ENCODE measurements around the gene AP3B2. TPM values are rescaled to one million over a fixed set of nuclear protein-coding genes. Genes with fewer than 3 reads are reported as not detected.
A peak's percentile ranks its signal among the peaks of the same experiment; 100 is the strongest.

Gene AP3B2, protein sequence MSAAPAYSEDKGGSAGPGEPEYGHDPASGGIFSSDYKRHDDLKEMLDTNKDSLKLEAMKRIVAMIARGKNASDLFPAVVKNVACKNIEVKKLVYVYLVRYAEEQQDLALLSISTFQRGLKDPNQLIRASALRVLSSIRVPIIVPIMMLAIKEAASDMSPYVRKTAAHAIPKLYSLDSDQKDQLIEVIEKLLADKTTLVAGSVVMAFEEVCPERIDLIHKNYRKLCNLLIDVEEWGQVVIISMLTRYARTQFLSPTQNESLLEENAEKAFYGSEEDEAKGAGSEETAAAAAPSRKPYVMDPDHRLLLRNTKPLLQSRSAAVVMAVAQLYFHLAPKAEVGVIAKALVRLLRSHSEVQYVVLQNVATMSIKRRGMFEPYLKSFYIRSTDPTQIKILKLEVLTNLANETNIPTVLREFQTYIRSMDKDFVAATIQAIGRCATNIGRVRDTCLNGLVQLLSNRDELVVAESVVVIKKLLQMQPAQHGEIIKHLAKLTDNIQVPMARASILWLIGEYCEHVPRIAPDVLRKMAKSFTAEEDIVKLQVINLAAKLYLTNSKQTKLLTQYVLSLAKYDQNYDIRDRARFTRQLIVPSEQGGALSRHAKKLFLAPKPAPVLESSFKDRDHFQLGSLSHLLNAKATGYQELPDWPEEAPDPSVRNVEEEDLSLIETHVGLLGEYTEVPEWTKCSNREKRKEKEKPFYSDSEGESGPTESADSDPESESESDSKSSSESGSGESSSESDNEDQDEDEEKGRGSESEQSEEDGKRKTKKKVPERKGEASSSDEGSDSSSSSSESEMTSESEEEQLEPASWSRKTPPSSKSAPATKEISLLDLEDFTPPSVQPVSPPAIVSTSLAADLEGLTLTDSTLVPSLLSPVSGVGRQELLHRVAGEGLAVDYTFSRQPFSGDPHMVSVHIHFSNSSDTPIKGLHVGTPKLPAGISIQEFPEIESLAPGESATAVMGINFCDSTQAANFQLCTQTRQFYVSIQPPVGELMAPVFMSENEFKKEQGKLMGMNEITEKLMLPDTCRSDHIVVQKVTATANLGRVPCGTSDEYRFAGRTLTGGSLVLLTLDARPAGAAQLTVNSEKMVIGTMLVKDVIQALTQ
- under 1 TPM; 0.15 to 0.46 (median 0.18) TPM for total RNA-seq

DNA sequence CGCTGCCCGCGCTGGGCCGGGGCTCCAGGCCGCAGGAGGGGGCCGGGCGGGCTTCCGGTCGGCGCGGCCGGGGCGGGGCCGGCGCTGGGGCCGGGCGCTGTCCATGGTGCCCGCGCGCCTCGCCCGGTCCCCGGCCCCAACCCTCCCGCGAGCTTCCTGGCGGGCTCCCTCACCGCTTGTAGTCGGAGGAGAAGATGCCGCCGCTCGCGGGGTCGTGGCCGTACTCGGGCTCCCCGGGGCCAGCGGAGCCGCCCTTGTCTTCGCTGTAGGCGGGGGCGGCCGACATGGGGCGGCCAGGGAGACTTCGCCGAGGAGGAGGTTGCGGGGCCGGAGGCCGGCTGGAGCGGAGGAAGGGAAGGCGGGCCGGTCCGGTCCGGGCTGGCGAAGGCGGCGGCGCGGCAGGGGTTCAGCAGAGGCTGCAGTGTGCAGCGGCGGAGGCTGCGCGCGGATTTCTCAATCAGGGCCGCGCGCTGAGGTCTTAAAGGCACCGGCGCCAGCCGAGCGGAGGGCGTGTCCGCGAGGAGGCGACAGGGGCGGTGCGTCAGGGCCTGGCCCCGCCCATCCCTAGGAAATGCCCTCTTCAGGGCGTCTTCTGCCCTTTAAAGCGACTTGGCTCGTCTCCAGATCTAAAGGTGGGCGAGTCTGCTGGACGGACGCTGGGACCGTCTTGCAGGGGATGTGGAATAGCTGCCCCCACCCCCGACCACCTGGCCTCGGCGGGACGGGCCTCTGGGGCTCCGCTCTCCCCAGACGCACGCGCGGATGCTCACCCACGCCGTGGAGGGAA lies at the start of gene AP3B2:
TSS of gene AP3B2 (minus strand) at position 455 of the 787 bp plus-strand sequence. CDS start at position 286, 169 bp downstream.
- DNase-seq = peak; percentile 58
- no peaks in the 10 kb centered on the region for H3K36me3 Mint-ChIP-seq (ENCODE audit: insufficient read depth)

DNA sequence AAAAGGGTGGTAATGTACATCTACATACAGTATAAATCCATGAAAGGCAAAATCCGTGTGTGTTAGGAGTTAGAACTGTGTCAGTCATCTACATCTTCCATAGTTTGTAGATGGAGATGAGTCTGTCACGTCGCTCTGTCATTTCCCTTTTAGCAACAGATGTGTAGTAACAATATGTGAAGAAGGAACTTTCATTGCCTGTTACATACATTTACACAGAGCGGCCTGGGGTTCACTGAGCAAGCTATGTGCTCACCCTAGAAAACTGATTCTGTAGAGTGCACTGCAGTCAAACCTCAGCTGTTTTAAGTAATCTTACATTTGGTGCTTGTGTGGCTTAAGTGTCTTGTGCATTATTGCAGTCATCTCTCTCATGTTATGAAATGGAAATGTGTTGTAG lies 41.6 kb upstream of the AP3B2 start:
- Mint-ChIP-seq H3K9me3 (no peaks in the 10 kb centered on the region), H3K27me3 (ENCODE audit: low read depth) (no peaks in the 10 kb centered on the region), H3K4me1 (ENCODE audit: low read depth) (peaks cover 46% of the 10 kb centered on the region), H3K4me3 (peak overlapping the region; percentile 98), H3K36me3 (ENCODE audit: insufficient read depth) (peaks cover 35% of the 10 kb centered on the region)
- no peak for ATAC-seq
- DNase-seq = no peak

More for the DNA sequence above, at the start of gene AP3B2:
- H3K4me1 Mint-ChIP-seq (ENCODE audit: low read depth) = no peaks in the 10 kb centered on the region
- peak; percentile 94 to 95 for ATAC-seq
- H3K9me3 Mint-ChIP-seq = no peaks in the 10 kb centered on the region
- peaks cover 25% of the 10 kb centered on the region for H3K27me3 Mint-ChIP-seq (ENCODE audit: low read depth)
- peak within 1 kb of the TSS; percentile 68 for H3K4me3 Mint-ChIP-seq

DNA sequence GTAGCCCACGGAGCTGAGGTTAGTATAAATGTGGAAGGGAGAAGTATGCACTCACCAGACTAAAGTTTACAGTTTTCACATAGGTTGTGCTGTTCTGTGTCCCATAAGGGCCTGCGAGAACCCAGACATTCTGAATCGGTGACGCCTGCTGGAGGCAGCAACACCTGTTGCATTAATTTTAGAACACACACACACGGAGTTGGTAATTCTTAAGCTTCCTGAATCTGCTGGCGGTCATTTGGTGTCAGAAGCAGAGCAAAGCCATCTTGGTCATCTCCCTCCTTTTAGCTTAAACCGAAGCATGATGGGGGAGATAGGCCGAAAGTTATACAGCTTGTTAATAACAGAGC lies 41.1 kb upstream of the AP3B2 start:
- no peaks in the 10 kb centered on the region for H3K9me3 Mint-ChIP-seq
- H3K27me3 Mint-ChIP-seq (ENCODE audit: low read depth) = no peaks in the 10 kb centered on the region
- H3K4me3 Mint-ChIP-seq = peak overlapping the region; percentile 98
- ATAC-seq = peak; percentile 18 to 28
- no peak for DNase-seq
- H3K36me3 Mint-ChIP-seq (ENCODE audit: insufficient read depth) = peaks cover 30% of the 10 kb centered on the region
- peaks cover 41% of the 10 kb centered on the region for H3K4me1 Mint-ChIP-seq (ENCODE audit: low read depth)

DNA sequence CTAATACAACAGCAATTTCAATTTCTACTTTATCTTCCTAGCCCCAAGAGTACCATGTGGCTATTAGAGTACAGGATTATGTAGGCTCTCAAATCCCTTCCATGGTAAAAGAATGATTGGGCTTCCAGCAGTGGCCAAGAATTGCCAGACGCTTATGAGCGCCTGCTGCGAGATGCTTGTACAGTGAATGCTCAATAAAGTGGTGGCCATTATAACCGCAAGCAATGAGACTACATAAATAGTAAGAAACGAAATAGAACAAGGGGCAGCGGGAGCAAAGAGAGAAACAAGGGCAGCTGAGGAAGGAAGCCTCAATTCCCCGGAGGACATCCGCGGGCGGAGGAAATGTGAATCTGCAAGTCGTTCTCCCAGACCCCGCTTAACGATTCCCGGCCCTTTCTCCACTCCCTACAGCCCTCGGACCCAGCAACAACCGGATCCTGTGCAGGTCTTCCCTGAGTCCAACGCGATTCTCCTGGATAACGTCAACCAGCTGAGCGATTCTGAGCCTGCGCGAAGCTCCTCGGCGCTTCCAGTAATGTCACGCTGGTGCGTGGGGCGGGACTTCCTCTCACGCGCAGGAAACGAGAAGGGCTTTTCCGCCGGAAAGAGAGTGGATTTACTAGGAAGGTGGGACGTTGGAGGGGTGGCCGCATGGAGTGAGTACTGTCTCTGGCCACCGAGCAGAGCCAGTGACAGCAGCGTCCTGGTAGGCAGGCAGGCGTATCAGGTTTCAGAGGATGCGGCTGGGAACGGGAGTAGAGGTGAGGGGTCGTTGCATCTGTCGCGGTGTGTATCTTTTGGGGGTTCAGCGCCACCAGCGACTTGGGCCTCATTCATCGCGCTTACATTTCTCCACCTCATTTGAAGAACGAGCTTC lies 40.5 kb upstream of the AP3B2 start:
- peak; percentile 79 for DNase-seq
- H3K36me3 Mint-ChIP-seq (ENCODE audit: insufficient read depth) = peaks cover 27% of the 10 kb centered on the region
- H3K9me3 Mint-ChIP-seq = no peaks in the 10 kb centered on the region
- no peaks in the 10 kb centered on the region for H3K27me3 Mint-ChIP-seq (ENCODE audit: low read depth)
- peak; percentile 98 to 99 for ATAC-seq
- peaks cover 40% of the 10 kb centered on the region for H3K4me1 Mint-ChIP-seq (ENCODE audit: low read depth)
- peak overlapping the region; percentile 98 for H3K4me3 Mint-ChIP-seq

DNA sequence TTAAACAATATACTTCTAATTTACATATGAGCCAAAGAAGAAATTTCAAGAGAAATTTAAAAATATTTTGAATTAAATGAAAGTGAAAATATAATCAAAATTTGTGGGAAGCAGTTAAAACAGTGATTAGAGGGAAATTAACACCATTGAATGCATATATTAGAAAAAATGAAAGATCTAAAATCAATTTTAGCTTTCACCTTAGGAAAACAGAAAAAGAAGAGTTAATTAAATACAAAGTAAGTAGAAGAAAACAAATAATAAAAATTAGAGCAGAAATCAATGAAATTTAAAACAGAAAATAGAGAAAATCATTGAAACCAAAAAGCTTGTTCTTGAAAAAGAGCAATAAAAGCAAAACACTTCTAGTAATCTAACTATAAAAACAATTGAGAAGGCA lies 38.6 kb upstream of the AP3B2 start:
- H3K36me3 Mint-ChIP-seq (ENCODE audit: insufficient read depth) = peaks cover 14% of the 10 kb centered on the region
- ATAC-seq = no peak

DNA sequence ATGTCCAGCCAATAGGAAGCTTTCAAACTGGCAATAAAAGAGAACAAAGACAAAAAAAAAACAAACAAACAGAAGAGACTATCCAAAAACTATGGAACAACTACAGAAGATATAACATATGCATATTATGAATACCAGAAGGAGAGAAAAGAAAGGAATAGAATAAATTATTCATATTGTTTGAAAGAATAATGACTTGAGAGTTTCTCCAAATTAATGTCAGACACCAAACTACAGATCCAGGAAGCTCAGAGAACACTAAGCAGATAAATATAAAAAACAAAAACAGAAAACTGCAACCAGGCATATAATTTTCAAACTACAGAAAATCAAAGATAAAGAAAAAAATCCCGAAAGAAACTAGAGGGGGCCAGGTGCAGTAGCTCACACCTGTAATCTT lies 34.1 kb upstream of the AP3B2 start:
- DNase-seq = no peak
- H3K36me3 Mint-ChIP-seq (ENCODE audit: insufficient read depth) = peaks cover 7% of the 10 kb centered on the region
- H3K4me3 Mint-ChIP-seq = no peak overlapping the region
- H3K9me3 Mint-ChIP-seq = no peaks in the 10 kb centered on the region
- H3K4me1 Mint-ChIP-seq (ENCODE audit: low read depth) = peaks cover 2% of the 10 kb centered on the region
- H3K27me3 Mint-ChIP-seq (ENCODE audit: low read depth) = no peaks in the 10 kb centered on the region
- ATAC-seq = no peak

More for the DNA sequence above, 38.6 kb upstream of the AP3B2 start:
- DNase-seq = no peak
- no peaks in the 10 kb centered on the region for H3K9me3 Mint-ChIP-seq
- H3K4me3 Mint-ChIP-seq = no peak overlapping the region
- peaks cover 32% of the 10 kb centered on the region for H3K4me1 Mint-ChIP-seq (ENCODE audit: low read depth)
- no peaks in the 10 kb centered on the region for H3K27me3 Mint-ChIP-seq (ENCODE audit: low read depth)

DNA sequence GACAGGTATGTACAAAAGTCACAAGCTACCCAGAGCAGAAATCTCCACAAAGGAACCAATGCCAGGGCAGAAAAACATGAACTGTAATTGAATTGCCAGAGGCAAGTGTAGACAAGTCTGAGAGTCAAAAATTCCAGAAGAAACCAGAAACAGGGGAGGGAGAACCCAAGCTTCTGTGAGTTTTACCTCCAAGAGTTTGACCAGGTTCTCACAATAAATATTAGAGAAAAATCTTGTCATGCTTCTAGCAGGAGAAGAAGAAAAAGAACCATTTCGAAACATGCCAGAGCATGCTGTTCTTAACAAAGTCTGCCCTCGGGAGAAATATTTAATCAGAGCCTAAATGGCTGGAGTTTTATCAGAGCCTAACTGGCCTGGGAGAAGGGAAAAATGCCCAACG lies 32.5 kb upstream of the AP3B2 start:
- Mint-ChIP-seq H3K9me3 (no peaks in the 10 kb centered on the region), H3K4me1 (ENCODE audit: low read depth) (no peaks in the 10 kb centered on the region), H3K36me3 (ENCODE audit: insufficient read depth) (peaks cover 13% of the 10 kb centered on the region), H3K4me3 (no peak overlapping the region), H3K27me3 (ENCODE audit: low read depth) (no peaks in the 10 kb centered on the region)
- DNase-seq (no peak), ATAC-seq (no peak)

DNA sequence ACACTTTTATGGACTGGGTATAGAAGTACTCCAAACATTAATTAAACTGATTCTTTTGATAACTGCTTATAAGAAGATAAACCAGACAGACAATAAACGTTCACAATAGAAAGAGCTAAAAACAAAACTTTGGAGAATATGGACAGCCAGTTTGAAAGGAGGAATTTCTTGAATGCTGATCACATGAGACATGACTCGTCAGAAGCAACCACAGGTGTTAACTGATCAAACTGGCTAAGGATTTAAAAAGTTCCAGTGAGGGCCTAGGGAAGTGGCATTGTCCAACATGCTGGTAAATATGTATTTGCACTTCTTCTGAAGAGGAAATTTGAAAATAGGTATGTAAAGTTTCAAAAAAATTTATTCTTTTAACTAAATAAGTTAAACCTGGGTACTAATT lies 29.4 kb upstream of the AP3B2 start:
- Mint-ChIP-seq H3K27me3 (ENCODE audit: low read depth) (no peaks in the 10 kb centered on the region), H3K36me3 (ENCODE audit: insufficient read depth) (peaks cover 21% of the 10 kb centered on the region), H3K9me3 (no peaks in the 10 kb centered on the region), H3K4me3 (no peak overlapping the region), H3K4me1 (ENCODE audit: low read depth) (no peaks in the 10 kb centered on the region)
- DNase-seq (no peak), ATAC-seq (no peak)

DNA sequence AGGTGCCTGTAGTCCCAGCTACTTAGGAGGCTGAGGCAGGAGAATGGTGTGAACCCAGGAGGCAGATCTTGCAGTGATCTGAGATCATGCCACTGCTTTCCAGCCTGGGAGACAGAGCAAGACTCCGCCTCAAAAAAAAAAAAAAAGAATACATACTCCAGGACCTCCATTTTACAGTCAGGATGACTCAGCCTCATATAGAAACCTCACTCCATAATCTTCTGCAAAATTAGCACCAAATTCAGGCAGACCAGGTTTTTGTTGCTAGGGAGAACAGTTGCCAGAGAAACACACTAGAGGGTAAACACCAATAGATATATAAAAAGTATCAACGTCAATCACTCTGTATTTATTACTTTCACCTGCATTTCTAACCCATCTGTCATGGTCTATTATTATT lies 28.3 kb upstream of the AP3B2 start:
- peaks cover 25% of the 10 kb centered on the region for H3K36me3 Mint-ChIP-seq (ENCODE audit: insufficient read depth)
- H3K9me3 Mint-ChIP-seq = no peaks in the 10 kb centered on the region
- H3K4me3 Mint-ChIP-seq = no peak overlapping the region
- H3K27me3 Mint-ChIP-seq (ENCODE audit: low read depth) = no peaks in the 10 kb centered on the region
- DNase-seq = no peak
- no peak for ATAC-seq
- no peaks in the 10 kb centered on the region for H3K4me1 Mint-ChIP-seq (ENCODE audit: low read depth)

DNA sequence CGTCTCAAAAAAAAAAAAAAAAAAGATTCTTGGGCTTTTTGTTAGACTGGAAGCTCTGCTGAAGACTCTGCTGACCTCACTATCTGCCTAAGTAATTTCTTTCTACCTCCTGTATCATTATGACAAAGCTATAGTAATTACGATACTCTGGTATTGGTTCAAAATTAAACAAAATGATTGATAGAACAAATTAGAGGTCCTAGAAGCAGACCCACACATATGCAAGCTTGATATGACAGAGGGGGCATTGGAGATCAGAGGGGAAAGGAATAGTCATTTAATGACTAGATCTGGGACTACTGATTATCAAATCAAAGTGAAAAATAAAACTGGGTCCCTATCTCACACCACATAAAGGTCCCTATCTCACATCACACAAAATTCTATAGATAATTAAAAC lies 21.9 kb upstream of the AP3B2 start:
- ATAC-seq = peak in 1 of 2 donors; percentile 25

DNA sequence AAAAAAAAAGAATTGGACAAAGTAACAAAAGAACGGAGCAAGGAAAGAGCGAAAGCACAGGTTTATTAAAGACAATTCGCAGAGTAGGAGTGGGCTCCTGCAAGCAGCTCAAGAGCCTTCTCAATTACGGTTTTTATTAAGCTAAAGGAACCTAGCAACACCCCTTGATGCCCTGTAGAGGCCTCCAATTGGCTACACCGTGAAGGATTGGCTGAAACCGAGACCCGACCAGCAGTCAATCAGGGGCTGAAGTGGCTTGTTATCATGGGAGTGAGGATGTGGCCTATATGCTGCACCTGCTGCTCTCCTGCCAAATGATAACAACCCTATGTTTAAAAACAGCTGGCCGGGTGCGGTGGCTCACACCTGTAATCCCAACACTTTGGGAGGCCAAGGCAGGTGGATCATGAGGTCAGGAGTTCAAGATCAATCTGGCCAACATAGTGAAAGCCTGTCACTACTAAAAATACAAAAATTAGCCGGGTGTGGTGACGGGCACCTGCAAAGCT lies 20.4 kb upstream of the AP3B2 start:
- Mint-ChIP-seq H3K36me3 (ENCODE audit: insufficient read depth) (peaks cover 30% of the 10 kb centered on the region), H3K9me3 (no peaks in the 10 kb centered on the region), H3K4me1 (ENCODE audit: low read depth) (no peaks in the 10 kb centered on the region), H3K27me3 (ENCODE audit: low read depth) (no peaks in the 10 kb centered on the region), H3K4me3 (no peak overlapping the region)
- no peak for ATAC-seq
- DNase-seq = no peak

More for the DNA sequence above, 21.9 kb upstream of the AP3B2 start:
- no peak for DNase-seq
- H3K27me3 Mint-ChIP-seq (ENCODE audit: low read depth) = no peaks in the 10 kb centered on the region
- H3K4me3 Mint-ChIP-seq = no peak overlapping the region
- H3K9me3 Mint-ChIP-seq = no peaks in the 10 kb centered on the region
- H3K4me1 Mint-ChIP-seq (ENCODE audit: low read depth) = no peaks in the 10 kb centered on the region
- H3K36me3 Mint-ChIP-seq (ENCODE audit: insufficient read depth) = peaks cover 37% of the 10 kb centered on the region

DNA sequence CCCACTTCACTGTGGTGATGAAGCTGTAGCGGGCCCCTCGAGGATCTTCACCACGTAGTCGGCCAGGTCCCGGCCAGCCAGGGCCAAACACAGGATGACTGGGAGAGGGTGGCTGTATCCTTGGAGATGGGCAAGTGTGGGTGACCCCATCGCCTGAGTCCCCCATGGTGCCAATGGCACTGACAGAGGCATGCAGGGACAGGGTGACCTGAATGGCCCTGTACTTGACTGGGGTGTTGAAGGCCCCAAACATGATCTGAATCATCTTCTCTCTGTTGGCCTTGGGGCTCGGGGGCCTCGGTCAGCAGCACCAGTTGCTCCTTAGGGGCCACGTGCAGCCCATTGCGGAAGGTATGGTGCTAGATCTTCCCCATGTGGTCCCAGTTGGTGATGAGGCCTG lies 17.1 kb upstream of the AP3B2 start:
- DNase-seq = no peak
- H3K36me3 Mint-ChIP-seq (ENCODE audit: insufficient read depth) = peaks cover 19% of the 10 kb centered on the region
- peaks cover 4% of the 10 kb centered on the region for H3K27me3 Mint-ChIP-seq (ENCODE audit: low read depth)
- ATAC-seq = no peak
- no peaks in the 10 kb centered on the region for H3K4me1 Mint-ChIP-seq (ENCODE audit: low read depth)
- H3K4me3 Mint-ChIP-seq = no peak overlapping the region
- no peaks in the 10 kb centered on the region for H3K9me3 Mint-ChIP-seq

DNA sequence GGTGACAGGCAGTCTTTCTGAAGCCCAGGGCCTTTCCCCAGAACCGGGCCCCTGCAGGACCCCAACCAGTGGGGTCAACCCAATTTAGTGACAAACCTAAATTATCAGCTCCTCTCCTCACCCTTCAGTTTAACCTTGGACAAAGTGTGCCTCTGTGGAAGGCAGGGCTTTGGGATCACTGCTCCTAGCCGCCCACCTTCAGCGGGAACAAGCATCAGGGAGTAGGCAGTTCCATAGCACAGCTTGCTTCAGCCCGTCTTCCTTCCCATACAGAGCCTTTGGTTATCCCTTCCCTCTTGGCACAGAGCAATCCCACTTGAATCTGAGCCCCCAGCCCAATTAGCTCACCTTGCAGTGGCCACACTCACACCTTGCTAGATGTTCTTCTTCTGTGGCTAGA lies 5.3 kb upstream of the AP3B2 start:
- no peak overlapping the region for H3K4me3 Mint-ChIP-seq
- peaks cover 3% of the 10 kb centered on the region for H3K36me3 Mint-ChIP-seq (ENCODE audit: insufficient read depth)
- peaks cover 34% of the 10 kb centered on the region for H3K27me3 Mint-ChIP-seq (ENCODE audit: low read depth)
- H3K4me1 Mint-ChIP-seq (ENCODE audit: low read depth) = no peaks in the 10 kb centered on the region
- DNase-seq (no peak), ATAC-seq (no peak)
- H3K9me3 Mint-ChIP-seq = peaks cover 10% of the 10 kb centered on the region
